Spleen (tissue), 7 donors: ENCODE results near the gene HRNR.

Experiments
- CTCF ChIP-seq, 11 experiments: fragments of 200-600 bp in 7 of 11; fragments of 450-650 bp in 4 of 11; sonication (generic) in 4 of 11; IDR thresholded peaks in 8 of 11; conservative IDR thresholded peaks in 3 of 11; 1 replicate in 7 of 11; 2 replicates in 4 of 11; pipeline versions ENCODE4 v1.4.0 to v1.8.0; 2016 to 2021; ENCODE audit warnings: antibody characterized with exemption in 11 of 11, inconsistent platforms in 4 of 11, mild to moderate bottlenecking in 1 of 11
- POLR2A ChIP-seq, 3 donors: fragments of 450-650 bp; IDR thresholded peaks; one replicate each; pipeline ENCODE4 v1.5.1; 2017; ENCODE audit warnings: antibody characterized with exemption in 3 of 3, mild to moderate bottlenecking in 1 of 3
- donor health status: DM: no; HTN: no; CAD: no; lungs with moderate emphysema.
- donor health status: DM: no; HTN: no; CAD: no.
- donor health status: DM: no; HTN: no; CAD: no.

GRCh38 chr1:152251391-152251790, 27.4 kb upstream of the HRNR start:
- TF ChIP-seq POLR2A (IDR thresholded peaks at IDR 0.05): no peak
- no peak for TF ChIP-seq CTCF (IDR thresholded peaks at IDR 0.05 in 8 of 11, conservative IDR thresholded peaks at IDR 0.05 in 3 of 11)
